LNCaP clone FGC (cell line): ENCODE data around the gene MTF2.
A peak's percentile ranks its signal among the peaks of the same experiment; 100 is the strongest.

Experiments
- DNase-seq: peaks from one replicate; pipeline ENCODE4 v3.0.0-alpha.2; 2011; ENCODE audit warnings: low read depth
- H3K4me3 ChIP-seq: 2 replicates; pipeline ENCODE4 v1.5.1; 2011; ENCODE audit warnings: mild to moderate bottlenecking, low read depth, low read length, control low read depth
- TF ChIP-seq, protein P1 (sequence below): IDR thresholded peaks from 2 replicates; pipeline ENCODE4 v1.5.1; 2012; ENCODE audit warnings: mild to moderate bottlenecking; ENCODE audit not compliant: control insufficient read depth, insufficient read depth; ENCODE audit errors: extremely low read depth

Gene MTF2

DNA sequence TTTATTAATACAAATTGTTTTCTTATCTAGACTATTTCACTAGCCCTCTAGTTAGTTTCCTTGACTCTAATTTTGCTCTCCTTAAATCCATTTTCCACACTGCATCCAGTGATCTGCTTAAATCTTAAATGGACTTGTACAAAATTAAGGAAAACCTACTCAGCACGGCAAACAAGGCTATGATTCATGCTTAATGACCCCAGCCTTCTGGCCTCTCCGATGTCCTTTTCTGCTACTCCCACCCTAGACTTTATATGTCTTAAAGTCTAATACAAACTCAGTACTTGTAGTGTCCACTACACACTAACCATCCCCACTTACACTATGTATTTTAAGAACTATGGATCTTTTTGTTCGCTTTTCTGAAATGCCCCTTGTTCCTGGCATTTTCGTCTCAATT is 98.9 kb downstream of the MTF2 start:
- TF ChIP-seq, protein P1, sequence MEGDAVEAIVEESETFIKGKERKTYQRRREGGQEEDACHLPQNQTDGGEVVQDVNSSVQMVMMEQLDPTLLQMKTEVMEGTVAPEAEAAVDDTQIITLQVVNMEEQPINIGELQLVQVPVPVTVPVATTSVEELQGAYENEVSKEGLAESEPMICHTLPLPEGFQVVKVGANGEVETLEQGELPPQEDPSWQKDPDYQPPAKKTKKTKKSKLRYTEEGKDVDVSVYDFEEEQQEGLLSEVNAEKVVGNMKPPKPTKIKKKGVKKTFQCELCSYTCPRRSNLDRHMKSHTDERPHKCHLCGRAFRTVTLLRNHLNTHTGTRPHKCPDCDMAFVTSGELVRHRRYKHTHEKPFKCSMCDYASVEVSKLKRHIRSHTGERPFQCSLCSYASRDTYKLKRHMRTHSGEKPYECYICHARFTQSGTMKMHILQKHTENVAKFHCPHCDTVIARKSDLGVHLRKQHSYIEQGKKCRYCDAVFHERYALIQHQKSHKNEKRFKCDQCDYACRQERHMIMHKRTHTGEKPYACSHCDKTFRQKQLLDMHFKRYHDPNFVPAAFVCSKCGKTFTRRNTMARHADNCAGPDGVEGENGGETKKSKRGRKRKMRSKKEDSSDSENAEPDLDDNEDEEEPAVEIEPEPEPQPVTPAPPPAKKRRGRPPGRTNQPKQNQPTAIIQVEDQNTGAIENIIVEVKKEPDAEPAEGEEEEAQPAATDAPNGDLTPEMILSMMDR, result no peak
- no peak overlapping the region for H3K4me3 ChIP-seq
- no peak for DNase-seq

DNA sequence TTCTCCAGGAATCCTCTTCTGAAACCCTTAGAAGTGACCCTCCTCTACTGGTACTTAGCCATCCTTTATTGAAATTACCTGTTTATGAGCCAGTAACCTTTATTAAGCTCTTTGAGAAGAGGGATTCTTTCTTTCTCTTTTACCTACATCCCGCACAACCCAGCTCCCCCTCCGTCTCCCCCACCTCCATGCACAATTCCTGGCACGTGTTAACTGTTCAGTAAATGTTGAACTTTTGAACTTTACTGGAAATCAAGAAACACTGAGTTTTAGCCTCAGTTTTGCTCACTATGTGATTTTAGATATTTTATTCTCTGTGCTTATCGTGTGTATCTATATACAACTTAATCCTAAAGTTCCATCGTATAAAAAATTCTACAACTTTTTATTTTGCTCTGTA is 99.3 kb downstream of the MTF2 start:
- H3K4me3 ChIP-seq, result peak overlapping the region; percentile 75
- no peak for DNase-seq

DNA sequence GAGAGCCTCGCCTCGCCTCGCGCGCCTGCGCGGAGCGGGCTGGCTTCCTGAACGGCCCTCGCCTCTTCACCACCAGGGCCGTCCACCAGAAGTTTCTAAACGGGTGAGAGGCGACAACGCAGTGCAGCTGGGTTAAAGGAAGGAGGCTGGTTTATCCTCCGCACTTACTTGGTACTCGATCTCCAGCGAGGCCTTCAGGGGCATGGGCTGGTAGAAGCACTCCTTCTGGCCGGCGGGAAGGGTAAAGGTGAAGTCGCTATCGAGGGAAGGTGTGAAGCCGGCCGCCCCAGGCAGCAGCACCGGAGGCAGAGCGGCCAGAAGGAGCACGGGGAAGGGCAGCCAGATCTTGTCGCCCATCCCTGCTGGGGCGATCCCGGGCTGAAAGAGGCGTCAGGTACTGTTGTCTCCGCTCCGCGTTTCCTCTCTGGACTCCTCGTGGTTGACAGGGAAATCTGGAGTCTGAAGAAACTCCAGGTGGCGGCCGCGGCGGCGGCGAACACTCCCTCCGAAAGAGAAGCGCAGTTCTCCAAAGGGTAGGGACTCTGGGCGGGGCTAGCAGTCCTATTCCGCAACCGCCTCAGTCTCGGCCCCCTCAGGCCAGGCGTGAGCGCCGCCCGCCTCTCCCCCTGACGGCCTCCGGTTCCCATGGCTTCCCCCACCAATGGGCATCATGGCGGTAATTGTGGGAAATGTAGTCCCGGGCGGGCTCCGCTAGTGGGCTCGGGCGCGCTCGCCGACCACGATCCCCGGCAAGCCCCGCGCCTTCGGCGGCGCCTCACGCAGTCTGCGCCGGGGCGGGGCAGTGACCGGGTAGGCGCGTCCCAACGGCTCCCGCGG is 101.0 kb downstream of the MTF2 start, which contains the start of gene TMED5:
Gene TMED5 (minus strand): TSS at position 528 of the 837 bp plus-strand sequence. CDS start 171 bp downstream, at position 357.
- DNase-seq, result peak; percentile 93

More for the DNA sequence above, 99.3 kb downstream of the MTF2 start:
- TF ChIP-seq, protein P1, result no peak

DNA sequence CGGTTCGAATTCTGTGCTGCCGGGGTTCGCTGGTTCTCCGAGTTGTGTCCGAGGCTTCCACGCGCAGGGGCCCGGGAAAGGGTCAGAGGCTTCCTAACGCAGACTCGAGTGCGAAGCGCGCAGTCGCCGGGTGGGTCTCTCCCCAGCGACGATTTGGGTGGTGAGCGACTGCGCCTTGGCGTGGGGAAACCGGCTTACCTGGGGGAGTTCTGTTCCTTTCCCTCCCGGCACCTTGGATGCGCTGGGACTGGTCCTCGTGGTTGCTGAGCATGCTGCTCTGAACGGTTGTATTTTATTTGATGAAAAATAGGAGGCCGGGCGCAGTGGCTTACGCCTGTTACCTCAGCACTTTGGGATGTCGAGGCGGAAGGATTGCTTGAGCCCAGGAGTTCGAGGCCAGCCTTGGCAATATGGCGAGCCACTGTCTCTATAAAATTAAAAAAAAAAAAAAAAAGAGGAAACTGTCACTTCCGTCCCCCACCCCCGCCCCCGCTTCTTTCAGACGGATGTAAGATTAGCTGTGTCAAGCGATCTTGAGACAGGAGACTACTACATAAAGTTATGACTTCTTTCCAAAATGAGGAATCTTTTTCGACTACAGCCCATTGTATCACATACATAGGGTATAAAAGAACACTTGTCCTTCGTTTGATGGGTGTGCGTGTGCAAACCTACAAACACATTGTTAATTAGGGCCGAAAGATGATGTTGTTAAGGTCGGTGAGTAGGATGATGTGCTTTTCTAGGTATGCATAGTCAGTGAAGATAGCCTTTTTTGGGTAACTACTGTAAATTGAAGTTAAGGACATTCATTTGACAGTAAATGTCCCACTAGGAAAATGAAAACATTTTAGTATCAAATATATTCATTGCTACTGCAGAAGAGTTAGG is 101.9 kb downstream of the MTF2 start, which contains the start of gene CCDC18:
Gene CCDC18 (plus strand): TSS at position 2 of the 891 bp plus-strand sequence. CDS start 2,638 bp downstream, outside the sequence.
- DNase-seq, result no peak
- TF ChIP-seq, protein P1, result no peak
- H3K4me3 ChIP-seq, result peak within 1 kb of the TSS; percentile 75

More for the DNA sequence above, 101.0 kb downstream of the MTF2 start, which contains the start of gene TMED5:
- TF ChIP-seq, protein P1, result 0 out of 2 replicates have a peak, but pooled peaks have one; percentile 1
- H3K4me3 ChIP-seq, result peak within 1 kb of the TSS; percentile 75

DNA sequence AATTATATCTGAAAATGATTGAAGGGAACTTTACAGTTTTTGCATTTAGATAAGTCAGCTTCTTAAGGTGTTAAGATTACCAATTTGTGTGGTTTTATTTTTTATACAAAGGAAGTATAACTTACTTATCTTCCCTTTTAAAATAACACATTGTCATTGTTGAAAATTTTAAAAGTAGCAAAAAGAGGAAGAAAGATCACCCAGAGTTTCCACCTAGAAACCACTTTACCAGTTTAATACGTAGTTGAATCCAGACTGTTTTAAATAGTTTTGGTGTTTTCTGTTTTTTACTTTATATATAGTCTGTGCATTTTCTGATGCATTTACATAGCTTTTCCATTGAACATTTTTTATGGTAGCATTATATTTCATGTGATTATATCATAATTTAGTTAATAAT is 107.6 kb downstream of the MTF2 start:
- H3K4me3 ChIP-seq, result no peak overlapping the region
- no peak for DNase-seq
- TF ChIP-seq, protein P1, result no peak
